ENCODE data around the gene NAV2. TPM values are rescaled to one million over a fixed set of nuclear protein-coding genes. Genes with fewer than 3 reads are reported as not detected.

The NAV2 gene
- total RNA-seq, 1 experiment from 2014 or later: 46.3 TPM

- Histone ChIP-seq H2BK120ac (ENCODE audit: low read depth, low read length, poor library complexity, severe bottlenecking) (no peak overlapping the region), H3K27me3 (ENCODE audit: insufficient read depth, low read length) (no peaks in the 10 kb centered on the region), H2BK15ac (ENCODE audit: low read depth, low read length) (no peak overlapping the region), H3K27ac (ENCODE audit: insufficient read length, low read depth, low read length) (no peak overlapping the region), H3K4me1 (ENCODE audit: insufficient read depth, low read length) (peaks cover 15% of the 10 kb centered on the region), H2BK5ac (ENCODE audit: insufficient read length, low read length) (no peak overlapping the region), H3K23ac (ENCODE audit: insufficient read length, low read depth, low read length) (no peak overlapping the region), H3K4ac (ENCODE audit: low read depth, low read length) (no peak overlapping the region), H3K18ac (ENCODE audit: insufficient read length, low read depth, low read length) (no peak overlapping the region), H2AFZ (ENCODE audit: low read length) (no peak overlapping the region), H2BK20ac (ENCODE audit: low read depth, low read length, poor library complexity, severe bottlenecking) (no peak overlapping the region), H3K9me3 (ENCODE audit: control insufficient read depth, low read depth, low read length) (no peaks in the 10 kb centered on the region), H4K91ac (ENCODE audit: insufficient read length, low read depth, low read length) (no peak overlapping the region), H3K56ac (ENCODE audit: insufficient read length, low read depth, low read length) (no peak overlapping the region), H4K20me1 (ENCODE audit: control insufficient read depth, insufficient read depth, insufficient read length) (no peaks in the 10 kb centered on the region), H2AK5ac (ENCODE audit: insufficient read length, low read length) (no peak overlapping the region), H4K8ac (replicated peaks; ENCODE audit: insufficient read length, low read depth, low read length) (no peak overlapping the region), H3K23me2 (ENCODE audit: insufficient read length, low read depth, low read length, poor library complexity, severe bottlenecking) (no peaks in the 10 kb centered on the region), H3K4me2 (ENCODE audit: insufficient read depth, insufficient read length, low read length) (no peak overlapping the region), H4K5ac (ENCODE audit: insufficient read length, low read depth, low read length) (no peak overlapping the region), H3T11ph (ENCODE audit: low read length) (no peak overlapping the region), H3K79me2 (ENCODE audit: insufficient read depth, low read length) (no peaks in the 10 kb centered on the region), H3K9ac (ENCODE audit: extremely low read depth, insufficient read length, low read length) (no peak overlapping the region), H2BK12ac (ENCODE audit: insufficient read length, low read depth, low read length) (no peak overlapping the region), H3K79me1 (ENCODE audit: insufficient read depth, low read depth, low read length, poor library complexity, severe bottlenecking) (no peaks in the 10 kb centered on the region), H3K14ac (ENCODE audit: insufficient read depth, low read length) (no peak overlapping the region)
- TF ChIP-seq CTCF (conservative IDR thresholded peaks at IDR 0.05): no peak
- no CpG with 5 or more reads among the region's 1 CpG for WGBS (ENCODE audit: extremely low coverage, insufficient read length, low lambda C conversion rate)
- Mint-ChIP-seq H3K27me3 (ENCODE audit: low read depth) (no peaks in the 10 kb centered on the region), H3K27ac (no peak overlapping the region; a peak in 2 of 7 replicates), H3K9me3 (no peaks in the 10 kb centered on the region; a peak in 1 of 5 replicates), H3K4me3 (no peak overlapping the region), H3K4me1 (peaks cover 49 to 55% of the 10 kb centered on the region in 2 experiments), H3K36me3 (ENCODE audit: insufficient read depth in 1 of 3, low read depth in 3 of 3) (peaks cover 0 to 13% (median 10%) of the 10 kb centered on the region in 3 experiments; a peak in 5 of 7 replicates)
- no peak for DNase-seq
Observed at GRCh38 chr11:19873730-19874129, 161.1 kb downstream of the NAV2 start.
